Adrenal gland (tissue), 5 donors: ENCODE measurements around the gene CHTF8.

Experiments used
- CTCF ChIP-seq, 6 experiments: fragments of 450-650 bp in 4 of 6; fragments of 200-600 bp in 2 of 6; sonication (generic) in 1 of 6; IDR thresholded peaks; 1 replicate in 5 of 6; 2 replicates in 1 of 6; pipeline versions ENCODE4 v1.5.1 to v1.8.0; 2016 to 2021; ENCODE audit warnings: antibody characterized with exemption in 6 of 6, mild to moderate bottlenecking in 2 of 6, moderate library complexity in 1 of 6
- POLR2A ChIP-seq, 2 donors: fragments of 450-650 bp; IDR thresholded peaks; one replicate each; pipeline ENCODE4 v1.6.1; 2017; ENCODE audit warnings: antibody characterized with exemption in 2 of 2, mild to moderate bottlenecking in 2 of 2, moderate library complexity in 1 of 2
- donor health status: DM: no; HTN: no; CAD: no.

GRCh38 chr16:69115837-69116236, 16.6 kb downstream of the CHTF8 start:
- no peak for TF ChIP-seq CTCF (IDR thresholded peaks at IDR 0.05)
- TF ChIP-seq POLR2A (IDR thresholded peaks at IDR 0.05): no peak
